HepG2 (cell line): ENCODE data around the gene SBNO1. TPM values are rescaled to one million over a fixed set of nuclear protein-coding genes. Genes with fewer than 3 reads are reported as not detected.

ENCODE experiments used
- ATAC-seq: fragments of 200-7000 bp; cut with Tn5 transposase; 3 replicates; pipeline ENCODE4 v1.9.1; 2020; ENCODE audit warnings: mild to moderate bottlenecking, moderate library complexity
- BruUV-seq: library from RNA; stranded (reverse); fragments of 400-500 nt; replicated peaks from 2 replicates; lab custom pipeline; 2021; lab: Mats Ljungman, UMichigan
- CTCF ChIA-PET: fragments of 300-600 bp; formaldehyde crosslinking; extraction: SDS; loops from one replicate; lab custom pipeline; 2021; ENCODE audit warnings: low total read pairs, inconsistent platforms, low intra/inter-chr PET ratio; lab: Yijun Ruan, JAX
- POLR2A ChIA-PET: fragments of 350-600 bp; sonication (Branson Sonifier 250); formaldehyde crosslinking; loops from one replicate; lab custom pipeline; 2020; ENCODE audit warnings: antibody characterized with exemption, inconsistent platforms; lab: Yijun Ruan, JAX
- DNase-seq: peaks from one replicate; pipeline ENCODE4 v3.0.0-alpha.2; 2015; ENCODE audit warnings: low spot score
- FAIRE-seq: peaks from 3 replicates; lab custom pipeline; 2011; peaks lifted over from hg19 to GRCh38; lab: Jason Lieb, UNC
- H2AFZ ChIP-seq: one replicate; pipeline ENCODE4 v1.6.1; 2011; ENCODE audit warnings: low read length, inconsistent platforms
- H3K27ac ChIP-seq: fragments of 300-600 bp; 3 replicates; pipeline ENCODE4 v1.8.0; 2011; ENCODE audit warnings: mixed run types, mild to moderate bottlenecking, mixed read lengths, low read length, inconsistent platforms; ENCODE audit not compliant: insufficient read depth; ENCODE audit errors: extremely low read length
- H3K27me3 ChIP-seq, 2 experiments: fragments of 200-600 bp in 1 of 2; 2 replicates in 1 of 2; 3 replicates in 1 of 2; pipeline versions ENCODE4 v1.6.0 to v1.8.0; 2011; ENCODE audit warnings: low read length in 2 of 2, mild to moderate bottlenecking in 2 of 2, moderate library complexity in 2 of 2, inconsistent platforms in 1 of 2; ENCODE audit not compliant: insufficient read depth in 2 of 2, control insufficient read depth in 1 of 2
- H3K36me3 ChIP-seq, 2 experiments: fragments of 200-600 bp in 1 of 2; replicated peaks in 1 of 2; 2 replicates in 1 of 2; 3 replicates in 1 of 2; pipeline versions ENCODE4 v1.5.1 to v1.8.0; 2011; ENCODE audit warnings: low read length in 2 of 2, inconsistent platforms in 1 of 2; ENCODE audit not compliant: insufficient read depth in 2 of 2, control insufficient read depth in 1 of 2
- H3K4me1 ChIP-seq: 2 replicates; pipeline ENCODE4 v1.5.1; 2012; ENCODE audit warnings: low read length, inconsistent platforms; ENCODE audit not compliant: insufficient read depth
- H3K4me2 ChIP-seq: 2 replicates; pipeline ENCODE4 v1.6.0; 2011; ENCODE audit warnings: low read depth, low read length, inconsistent platforms
- H3K4me3 ChIP-seq, 3 experiments: fragments of 200-600 bp in 1 of 3; sonication (generic), shearing (Covaris generic) in 1 of 3; replicated peaks in 1 of 3; 2 replicates each; pipeline ENCODE4 v1.5.1; 2011 to 2016; ENCODE audit warnings: low read length in 3 of 3, inconsistent platforms in 2 of 3, low read depth in 2 of 3, mild to moderate bottlenecking in 2 of 3, control low read depth in 1 of 3, mixed read lengths in 1 of 3; ENCODE audit not compliant: insufficient read depth in 1 of 3
- H3K79me2 ChIP-seq: one replicate; pipeline ENCODE4 v1.6.1; 2011; ENCODE audit warnings: low read length, inconsistent platforms; ENCODE audit not compliant: insufficient read depth
- H3K9ac ChIP-seq: 2 replicates; pipeline ENCODE4 v1.6.0; 2011; ENCODE audit warnings: mild to moderate bottlenecking, low read depth, low read length, inconsistent platforms; ENCODE audit not compliant: insufficient read depth
- H3K9me3 ChIP-seq: 2 replicates; pipeline ENCODE4 v1.5.1; 2012; ENCODE audit warnings: mild to moderate bottlenecking, low read length
- H4K20me1 ChIP-seq: 2 replicates; pipeline ENCODE4 v1.6.0; 2011; ENCODE audit warnings: inconsistent platforms, mild to moderate bottlenecking, low read length, moderate library complexity; ENCODE audit not compliant: insufficient read depth
- FOSL1 ChIP-seq: sonication (generic); formaldehyde crosslinking; IDR thresholded peaks from 2 replicates; pipeline ENCODE4 v1.9.0; 2021; ENCODE audit warnings: missing genetic modification reagents, borderline replicate concordance
- ISX ChIP-seq: sonication (generic); formaldehyde crosslinking; conservative IDR thresholded peaks from 2 replicates; pipeline ENCODE4 v1.5.0; 2020; ENCODE audit warnings: missing genetic modification reagents
- KAT8 ChIP-seq: IDR thresholded peaks from 2 replicates; pipeline ENCODE4 v1.6.1; 2016; ENCODE audit warnings: missing genetic modification reagents, missing compliant biosample characterization
- KLF12 ChIP-seq: sonication (generic); formaldehyde crosslinking; IDR thresholded peaks from 2 replicates; pipeline ENCODE4 v1.4.0; 2020; ENCODE audit warnings: missing genetic modification reagents, borderline replicate concordance
- MTA1 ChIP-seq: sonication (generic); formaldehyde crosslinking; IDR thresholded peaks from 2 replicates; pipeline ENCODE4 v1.4.0; 2020; ENCODE audit warnings: missing genetic modification reagents, mild to moderate bottlenecking, borderline replicate concordance
- NRL ChIP-seq: sonication (generic); formaldehyde crosslinking; IDR thresholded peaks from 2 replicates; pipeline ENCODE4 v1.5.0; 2020; ENCODE audit warnings: missing genetic modification reagents, mild to moderate bottlenecking, moderate library complexity, borderline replicate concordance
- PTBP1 ChIP-seq: fragments of 200-400 bp; formaldehyde crosslinking; IDR thresholded peaks from 2 replicates; pipeline ENCODE4 v1.6.1; 2018; ENCODE audit warnings: low read length, low read depth; ENCODE audit not compliant: poor library complexity, severe bottlenecking
- SPEN ChIP-seq: sonication (generic); formaldehyde crosslinking; IDR thresholded peaks from 2 replicates; pipeline ENCODE4 v1.5.1; 2020; ENCODE audit warnings: low read depth, mild to moderate bottlenecking, missing genetic modification reagents
- TGIF2 ChIP-seq: IDR thresholded peaks from 2 replicates; pipeline ENCODE4 v1.6.1; 2016; ENCODE audit warnings: control low read depth, missing compliant biosample characterization
- ZFP37 ChIP-seq: sonication (generic); formaldehyde crosslinking; IDR thresholded peaks from 2 replicates; pipeline ENCODE4 v1.4.0; 2020; ENCODE audit warnings: missing genetic modification reagents, borderline replicate concordance
- ZNF816 ChIP-seq: sonication (generic); formaldehyde crosslinking; IDR thresholded peaks from 2 replicates; pipeline ENCODE4 v1.8.0; 2022; ENCODE audit warnings: missing genetic modification reagents, mild to moderate bottlenecking, borderline replicate concordance
- WGBS: methylation state at CpG from one replicate; pipeline ENCODE4 v1.1.6; 2017; ENCODE audit warnings: low lambda C conversion rate; 5-methylcytosine and 5-hydroxymethylcytosine counted together
- in situ Hi-C: cut with HindIII; loops from 2 replicates; pipeline ENCODE4 v1.10.0; 2017; ENCODE audit warnings: low pct_unique_long_range_greater_than_20kb; ENCODE audit not compliant: extremely low pct_ligation_motif_present
- intact Hi-C: fragments of 100-400 bp; cut with micrococcal nuclease; formaldehyde crosslinking; loops from one replicate; pipeline ENCODE4 v1.10.0; 2022; ENCODE audit not compliant: unreplicated experiment
- polyA plus RNA-seq, 8 experiments: library from polyadenylated mRNA; depleted of rRNA in 3 of 8; stranded (reverse) in 7 of 8; unstranded in 1 of 8; fragments of >200 nt; fragmentation: Illumina TruSeq in 4 of 8; extraction: Trizol in 4 of 8; gene quantifications; 2 replicates each; pipeline versions ENCODE4 v1.2.1 to v1.2.3, GENCODE V29; 2011 to 2016; ENCODE audit warnings: low read depth in 4 of 8, missing spikeins in 1 of 8, mixed read lengths in 1 of 8; ENCODE audit not compliant: insufficient read depth in 1 of 8
- total RNA-seq, 5 experiments: library from RNA; depleted of rRNA; stranded (reverse); fragments of >200 nt; fragmentation: Illumina TruSeq; extraction: Trizol; gene quantifications; 2 replicates each; pipeline ENCODE4 v1.2.3, GENCODE V29; 2016; ENCODE audit warnings: low read depth in 1 of 5
- TF ChIP-seq, protein P1 (sequence below): IDR thresholded peaks from 2 replicates; pipeline ENCODE4 v1.4.0; 2020; ENCODE audit warnings: mild to moderate bottlenecking, missing genetic modification reagents

Gene SBNO1
- total and polyA plus RNA-seq, 2 of the 13 experiments (the other 11 are each of a cell fraction or from before 2014, with no cell fraction given), result 10.9 to 40.2 TPM

DNA sequence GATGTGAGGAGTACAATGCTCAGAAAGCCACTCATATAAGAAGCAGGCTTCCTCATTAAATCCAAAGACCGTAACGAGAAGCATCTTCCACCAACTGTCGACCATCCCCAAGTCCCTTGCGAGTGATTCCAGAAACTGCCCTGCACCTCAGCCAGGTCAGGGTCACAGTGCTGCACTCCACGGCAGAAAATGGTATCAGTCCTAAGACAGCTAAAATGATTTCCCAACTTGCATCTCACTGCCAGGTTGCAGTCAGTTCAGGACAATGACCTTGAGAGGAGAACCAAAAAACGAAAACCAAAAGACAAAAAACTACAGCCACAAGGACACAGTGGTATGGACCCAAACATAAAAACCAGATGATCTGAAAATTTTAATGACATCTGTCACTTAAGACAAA is 20.6 kb downstream of the SBNO1 start:
- H3K27me3 ChIP-seq, result no peaks in the 10 kb centered on the region
- no peak overlapping the region for H3K4me2 ChIP-seq
- intact Hi-C loops, result no loop called here
- H3K9ac ChIP-seq, result no peak overlapping the region
- peaks cover 24 to 66% of the 10 kb centered on the region in 2 experiments for H3K36me3 ChIP-seq
- POLR2A ChIA-PET, result no interaction called here
- no peak overlapping the region for H3K4me3 ChIP-seq
- no peaks in the 10 kb centered on the region for H3K4me1 ChIP-seq
- peaks cover 8% of the 10 kb centered on the region for H3K79me2 ChIP-seq
- WGBS, result 82% methylated on average over 6 of the region's 6 CpGs
- H3K9me3 ChIP-seq, result no peaks in the 10 kb centered on the region
- CTCF ChIA-PET, result no interaction called here
- DNase-seq, result no peak
- no peak overlapping the region for H2AFZ ChIP-seq
- FAIRE-seq, result no peak
- in situ Hi-C loops, result no loop called here
- no peaks in the 10 kb centered on the region for H4K20me1 ChIP-seq
- no peak for TF ChIP-seq ISX (CRISPR knock-in tag)
- no peak for TF ChIP-seq NRL (CRISPR knock-in tag)
- no peak for TF ChIP-seq SPEN (CRISPR knock-in tag)
- no peak for TF ChIP-seq KLF12
- no peak for TF ChIP-seq FOSL1 (CRISPR knock-in tag)
- no peak for TF ChIP-seq ZFP37 (CRISPR knock-in tag)
- no peak for TF ChIP-seq ZNF816 (CRISPR knock-in tag)
- TF ChIP-seq, protein P1, sequence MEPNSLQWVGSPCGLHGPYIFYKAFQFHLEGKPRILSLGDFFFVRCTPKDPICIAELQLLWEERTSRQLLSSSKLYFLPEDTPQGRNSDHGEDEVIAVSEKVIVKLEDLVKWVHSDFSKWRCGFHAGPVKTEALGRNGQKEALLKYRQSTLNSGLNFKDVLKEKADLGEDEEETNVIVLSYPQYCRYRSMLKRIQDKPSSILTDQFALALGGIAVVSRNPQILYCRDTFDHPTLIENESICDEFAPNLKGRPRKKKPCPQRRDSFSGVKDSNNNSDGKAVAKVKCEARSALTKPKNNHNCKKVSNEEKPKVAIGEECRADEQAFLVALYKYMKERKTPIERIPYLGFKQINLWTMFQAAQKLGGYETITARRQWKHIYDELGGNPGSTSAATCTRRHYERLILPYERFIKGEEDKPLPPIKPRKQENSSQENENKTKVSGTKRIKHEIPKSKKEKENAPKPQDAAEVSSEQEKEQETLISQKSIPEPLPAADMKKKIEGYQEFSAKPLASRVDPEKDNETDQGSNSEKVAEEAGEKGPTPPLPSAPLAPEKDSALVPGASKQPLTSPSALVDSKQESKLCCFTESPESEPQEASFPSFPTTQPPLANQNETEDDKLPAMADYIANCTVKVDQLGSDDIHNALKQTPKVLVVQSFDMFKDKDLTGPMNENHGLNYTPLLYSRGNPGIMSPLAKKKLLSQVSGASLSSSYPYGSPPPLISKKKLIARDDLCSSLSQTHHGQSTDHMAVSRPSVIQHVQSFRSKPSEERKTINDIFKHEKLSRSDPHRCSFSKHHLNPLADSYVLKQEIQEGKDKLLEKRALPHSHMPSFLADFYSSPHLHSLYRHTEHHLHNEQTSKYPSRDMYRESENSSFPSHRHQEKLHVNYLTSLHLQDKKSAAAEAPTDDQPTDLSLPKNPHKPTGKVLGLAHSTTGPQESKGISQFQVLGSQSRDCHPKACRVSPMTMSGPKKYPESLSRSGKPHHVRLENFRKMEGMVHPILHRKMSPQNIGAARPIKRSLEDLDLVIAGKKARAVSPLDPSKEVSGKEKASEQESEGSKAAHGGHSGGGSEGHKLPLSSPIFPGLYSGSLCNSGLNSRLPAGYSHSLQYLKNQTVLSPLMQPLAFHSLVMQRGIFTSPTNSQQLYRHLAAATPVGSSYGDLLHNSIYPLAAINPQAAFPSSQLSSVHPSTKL (CRISPR knock-in tag), result no peak
- no peak for TF ChIP-seq TGIF2 (CRISPR knock-in tag)
- no peak for TF ChIP-seq KAT8 (CRISPR knock-in tag)
- TF ChIP-seq PTBP1, result no peak
- TF ChIP-seq MTA1 (CRISPR knock-in tag), result no peak
- TF ChIP-seq, all 625 proteins: peak for 0
- BruUV-seq, result no TSS peak
- H3K27ac ChIP-seq, result no peak overlapping the region
- ATAC-seq, result no peak
